Measurements from ENCODE around the gene POLE.

DNA sequence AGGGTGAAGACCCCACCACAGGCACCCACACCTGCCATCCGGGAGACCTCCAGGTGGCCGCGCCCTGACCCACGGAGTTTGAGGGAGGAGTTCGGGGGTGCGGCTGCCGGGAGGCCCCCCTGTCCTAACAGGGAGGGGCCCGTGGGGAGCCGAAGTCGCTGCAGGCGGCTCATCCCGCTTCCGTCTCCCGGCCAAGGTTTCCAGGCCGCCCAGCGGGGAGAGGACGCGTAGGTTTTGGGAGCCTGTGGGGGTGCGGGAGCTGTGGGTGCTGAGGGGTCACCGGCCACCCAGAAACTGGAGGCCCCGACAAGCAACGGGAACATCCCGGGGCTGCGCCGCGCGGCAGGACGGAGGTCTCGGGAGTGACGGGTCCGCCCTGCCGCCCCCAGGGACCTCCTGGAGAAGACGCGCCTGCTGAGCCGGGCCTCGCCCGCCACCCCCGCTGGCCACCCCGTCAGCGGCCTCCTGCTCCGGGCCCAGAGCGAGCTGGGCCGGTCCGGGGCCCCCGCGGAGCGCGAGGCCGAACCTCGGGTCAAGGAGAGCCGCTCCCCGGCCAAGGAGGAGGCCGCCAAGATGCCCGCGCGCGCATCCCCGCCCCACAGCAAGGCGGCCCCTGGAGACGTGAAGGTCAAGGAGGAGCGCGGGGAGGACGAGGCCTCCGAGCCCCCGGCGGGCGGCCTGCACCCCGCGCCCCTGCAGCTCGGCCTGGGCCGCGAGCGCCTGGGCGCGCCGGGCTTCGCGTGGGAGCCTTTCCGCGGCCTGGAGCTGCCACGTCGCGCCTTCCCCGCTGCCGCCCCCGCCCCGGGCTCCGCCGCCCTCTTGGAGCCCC is 104.3 kb downstream of the POLE start:
- TF ChIP-seq TAF1 (IDR thresholded peaks at IDR 0.05; ENCODE audit: low read depth, low read length) (no peak), POLR2A (IDR thresholded peaks at IDR 0.05; ENCODE audit: low read depth, low read length) (no peak), POLR2AphosphoS5 (IDR thresholded peaks at IDR 0.05; ENCODE audit: low read depth, low read length) (no peak), PAX5 (IDR thresholded peaks at IDR 0.05; ENCODE audit: insufficient read depth, low read length, severe bottlenecking) (no peak), POU2F2 (IDR thresholded peaks at IDR 0.05; ENCODE audit: low read depth, low read length) (no peak), SPI1 (IDR thresholded peaks at IDR 0.05; ENCODE audit: low read depth, low read length) (no peak)

All from GM12891 (cell line).